ENCODE data around the gene SH3BP1. TPM values are rescaled to one million over a fixed set of nuclear protein-coding genes. Genes with fewer than 3 reads are reported as not detected.

SH3BP1 gene
- total RNA-seq, 1 donor from 2014 or later, result 10.3 TPM

DNA sequence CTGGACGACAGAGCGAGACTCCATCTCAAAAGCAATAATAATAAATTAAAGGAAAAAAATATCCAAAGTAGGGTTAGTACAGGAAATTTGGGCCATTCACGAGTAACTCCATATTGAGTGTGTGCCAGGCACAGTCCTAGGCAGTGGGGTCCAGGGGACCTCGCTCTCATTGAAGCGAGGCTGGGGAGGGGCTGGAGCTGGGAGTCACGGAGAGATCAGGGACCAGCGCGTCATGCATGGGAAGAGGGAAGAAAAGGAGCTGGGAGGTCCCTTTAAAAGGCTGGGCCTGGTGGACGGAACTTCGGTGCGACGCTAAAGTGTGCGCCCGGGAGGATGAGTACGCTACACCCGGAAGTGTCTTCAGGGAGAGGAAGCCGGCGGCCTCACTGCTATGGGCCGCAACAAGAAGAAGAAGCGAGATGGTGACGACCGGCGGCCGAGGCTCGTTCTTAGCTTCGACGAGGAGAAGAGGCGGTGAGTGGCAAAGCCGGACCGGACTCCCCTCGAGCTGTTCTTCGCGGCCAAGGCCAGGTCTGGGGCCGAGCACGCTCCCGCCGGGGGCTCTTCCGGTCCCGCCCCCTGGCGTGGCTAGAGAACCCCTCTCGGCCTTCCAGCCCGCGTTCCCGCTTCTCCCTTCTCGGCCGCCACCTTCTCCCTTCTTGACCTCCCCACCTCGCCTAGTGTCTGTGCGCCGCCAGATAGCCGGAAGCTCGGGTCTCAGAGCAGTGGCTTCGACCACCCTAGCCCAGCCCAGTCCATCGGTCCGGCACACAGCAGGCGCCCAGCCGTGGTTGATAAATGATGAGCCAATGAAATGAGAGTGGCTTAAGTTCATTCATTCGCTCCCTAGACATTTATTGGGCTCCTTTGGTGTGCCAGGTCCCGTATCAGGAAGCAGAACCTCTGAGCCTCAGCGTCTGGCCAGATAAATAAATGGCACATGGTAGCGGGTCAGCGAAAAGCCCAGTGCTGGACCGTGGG is 46.8 kb downstream of the SH3BP1 start, which contains the start of gene NOL12:
NOL12 (plus strand) TSS at position 342 of the 981 bp plus-strand sequence; CDS start at position 392, 50 bp downstream.
- Histone ChIP-seq H3K4me3 (peak within 1 kb of the TSS; percentile 82), H3K27me3 (no peaks in the 10 kb centered on the region), H3K4me1 (no peaks in the 10 kb centered on the region), H2AFZ (replicated peaks) (peak within 1 kb of the TSS; percentile 99), H3K9ac (peak within 1 kb of the TSS; percentile 92), H3K4me2 (peak within 1 kb of the TSS; percentile 97), H3K27ac (no peak within 1 kb of the TSS), H3K9me3 (ENCODE audit: low read depth) (no peaks in the 10 kb centered on the region), H3K36me3 (no peaks in the 10 kb centered on the region), H3K79me2 (ENCODE audit: low read depth) (peaks cover 12% of the 10 kb centered on the region), H3F3A (ENCODE audit: low read depth) (no peaks in the 10 kb centered on the region), H4K20me1 (ENCODE audit: low read depth) (no peaks in the 10 kb centered on the region)
- TF ChIP-seq EZH2 (IDR thresholded peaks at IDR 0.05), result no peak
- TF ChIP-seq, protein P1, sequence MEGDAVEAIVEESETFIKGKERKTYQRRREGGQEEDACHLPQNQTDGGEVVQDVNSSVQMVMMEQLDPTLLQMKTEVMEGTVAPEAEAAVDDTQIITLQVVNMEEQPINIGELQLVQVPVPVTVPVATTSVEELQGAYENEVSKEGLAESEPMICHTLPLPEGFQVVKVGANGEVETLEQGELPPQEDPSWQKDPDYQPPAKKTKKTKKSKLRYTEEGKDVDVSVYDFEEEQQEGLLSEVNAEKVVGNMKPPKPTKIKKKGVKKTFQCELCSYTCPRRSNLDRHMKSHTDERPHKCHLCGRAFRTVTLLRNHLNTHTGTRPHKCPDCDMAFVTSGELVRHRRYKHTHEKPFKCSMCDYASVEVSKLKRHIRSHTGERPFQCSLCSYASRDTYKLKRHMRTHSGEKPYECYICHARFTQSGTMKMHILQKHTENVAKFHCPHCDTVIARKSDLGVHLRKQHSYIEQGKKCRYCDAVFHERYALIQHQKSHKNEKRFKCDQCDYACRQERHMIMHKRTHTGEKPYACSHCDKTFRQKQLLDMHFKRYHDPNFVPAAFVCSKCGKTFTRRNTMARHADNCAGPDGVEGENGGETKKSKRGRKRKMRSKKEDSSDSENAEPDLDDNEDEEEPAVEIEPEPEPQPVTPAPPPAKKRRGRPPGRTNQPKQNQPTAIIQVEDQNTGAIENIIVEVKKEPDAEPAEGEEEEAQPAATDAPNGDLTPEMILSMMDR (IDR thresholded peaks at IDR 0.05), result no peak
- no peak for TF ChIP-seq EZH2phosphoT487 (IDR thresholded peaks at IDR 0.05)
- Mint-ChIP-seq H3K27ac (peak within 1 kb of the TSS; percentile 100), H3K27me3 (ENCODE audit: insufficient read depth, low read depth) (no peaks in the 10 kb centered on the region), H3K36me3 (peaks cover 2% of the 10 kb centered on the region), H3K4me3 (peak within 1 kb of the TSS; percentile 97), H3K9me3 (no peaks in the 10 kb centered on the region), H3K4me1 (peaks cover 14% of the 10 kb centered on the region)
- DNase-seq (ENCODE audit: low spot score), result peak; percentile 91

DNA sequence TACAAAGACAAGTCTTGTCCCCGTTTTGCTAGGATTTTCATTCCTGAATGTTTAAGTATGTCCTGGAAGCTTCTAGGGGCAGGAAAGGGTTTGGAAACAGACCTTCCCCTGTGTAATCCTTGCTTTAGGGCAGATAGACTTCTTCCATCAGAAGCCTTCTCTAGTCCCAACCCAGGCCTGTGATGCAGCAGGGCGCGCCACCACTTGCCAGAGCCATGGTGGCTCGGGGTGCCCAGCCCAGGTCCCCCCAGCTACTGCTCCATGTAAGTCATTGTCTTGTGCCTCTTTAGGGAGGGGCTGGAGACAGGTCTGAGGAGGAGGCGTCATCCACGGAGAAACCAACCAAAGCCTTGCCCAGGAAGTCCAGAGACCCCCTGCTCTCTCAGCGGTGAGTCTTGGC is 50.9 kb downstream of the SH3BP1 start:
- Histone ChIP-seq H3K27me3 (no peaks in the 10 kb centered on the region), H3K79me2 (ENCODE audit: low read depth) (peaks cover 12% of the 10 kb centered on the region), H4K20me1 (ENCODE audit: low read depth) (no peaks in the 10 kb centered on the region), H3K4me2 (no peak overlapping the region), H2AFZ (replicated peaks) (no peak overlapping the region), H3K9me3 (ENCODE audit: low read depth) (no peaks in the 10 kb centered on the region), H3K36me3 (no peaks in the 10 kb centered on the region), H3F3A (ENCODE audit: low read depth) (peaks cover 2% of the 10 kb centered on the region), H3K9ac (no peak overlapping the region), H3K4me3 (no peak overlapping the region), H3K4me1 (no peaks in the 10 kb centered on the region), H3K27ac (no peak overlapping the region)
- Mint-ChIP-seq H3K36me3 (peaks cover 8% of the 10 kb centered on the region), H3K4me3 (no peak overlapping the region), H3K4me1 (peaks cover 12% of the 10 kb centered on the region), H3K27ac (no peak overlapping the region), H3K27me3 (ENCODE audit: insufficient read depth, low read depth) (peaks cover 3% of the 10 kb centered on the region), H3K9me3 (no peaks in the 10 kb centered on the region)
- DNase-seq (ENCODE audit: low spot score), result no peak
- TF ChIP-seq, protein P1 (IDR thresholded peaks at IDR 0.05), result no peak
- TF ChIP-seq EZH2phosphoT487 (IDR thresholded peaks at IDR 0.05), result no peak
- TF ChIP-seq EZH2 (IDR thresholded peaks at IDR 0.05), result no peak

DNA sequence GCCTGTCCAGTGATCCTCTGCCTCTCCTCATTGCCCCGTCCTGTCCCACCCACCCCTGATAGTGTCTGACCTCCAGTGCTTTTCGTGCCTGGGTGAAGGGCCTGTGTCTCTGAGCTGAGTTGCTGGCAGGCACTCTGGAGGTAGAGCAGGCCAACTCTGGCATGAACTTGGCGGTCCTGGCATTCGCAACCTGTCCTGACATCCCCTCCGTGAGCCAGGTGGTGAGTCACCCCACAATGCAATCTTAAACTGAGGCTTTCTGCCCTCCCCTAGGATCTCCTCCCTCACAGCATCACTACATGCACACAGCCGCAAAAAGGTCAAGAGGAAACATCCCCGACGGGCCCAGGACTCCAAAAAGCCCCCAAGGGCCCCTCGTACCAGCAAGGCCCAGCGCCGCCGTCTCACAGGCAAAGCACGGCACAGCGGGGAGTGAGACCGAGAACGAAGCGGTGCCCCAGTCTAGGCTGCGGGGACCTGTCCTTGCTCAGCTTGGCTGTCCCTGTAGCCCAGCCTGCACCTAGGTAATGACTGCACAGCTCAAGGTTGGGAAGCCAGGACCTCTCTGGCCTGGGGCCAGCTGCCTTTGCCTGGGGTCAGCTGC is 51.5 kb downstream of the SH3BP1 start:
- Histone ChIP-seq H3K36me3 (no peaks in the 10 kb centered on the region), H3K4me2 (no peak overlapping the region), H3K9me3 (ENCODE audit: low read depth) (no peaks in the 10 kb centered on the region), H3K4me1 (no peaks in the 10 kb centered on the region), H4K20me1 (ENCODE audit: low read depth) (no peaks in the 10 kb centered on the region), H3K4me3 (no peak overlapping the region), H2AFZ (replicated peaks) (no peak overlapping the region), H3K79me2 (ENCODE audit: low read depth) (peaks cover 12% of the 10 kb centered on the region), H3K27ac (no peak overlapping the region), H3K27me3 (no peaks in the 10 kb centered on the region), H3K9ac (no peak overlapping the region), H3F3A (ENCODE audit: low read depth) (peaks cover 8% of the 10 kb centered on the region)
- no peak for DNase-seq (ENCODE audit: low spot score)
- H3K27ac Mint-ChIP-seq, result no peak overlapping the region
- peaks cover 15% of the 10 kb centered on the region for H3K4me1 Mint-ChIP-seq
- H3K4me3 Mint-ChIP-seq, result peak overlapping the region; percentile 24
- H3K27me3 Mint-ChIP-seq (ENCODE audit: insufficient read depth, low read depth), result peaks cover 3% of the 10 kb centered on the region
- H3K36me3 Mint-ChIP-seq, result peaks cover 8% of the 10 kb centered on the region
- no peaks in the 10 kb centered on the region for H3K9me3 Mint-ChIP-seq
- TF ChIP-seq EZH2 (IDR thresholded peaks at IDR 0.05) (no peak), EZH2phosphoT487 (IDR thresholded peaks at IDR 0.05) (no peak)
- TF ChIP-seq, protein P1 (IDR thresholded peaks at IDR 0.05), result no peak
